DMS114 treated with DMSO at 0.1 percent for 48 hours (cell line): ENCODE data around the gene KIF20B.

ENCODE experiments used
- DNase-seq: peaks from one replicate; lab custom pipeline; 2025; ENCODE audit not compliant: unreplicated experiment; lab: John Stamatoyannopoulos, UW

The KIF20B gene, protein sequence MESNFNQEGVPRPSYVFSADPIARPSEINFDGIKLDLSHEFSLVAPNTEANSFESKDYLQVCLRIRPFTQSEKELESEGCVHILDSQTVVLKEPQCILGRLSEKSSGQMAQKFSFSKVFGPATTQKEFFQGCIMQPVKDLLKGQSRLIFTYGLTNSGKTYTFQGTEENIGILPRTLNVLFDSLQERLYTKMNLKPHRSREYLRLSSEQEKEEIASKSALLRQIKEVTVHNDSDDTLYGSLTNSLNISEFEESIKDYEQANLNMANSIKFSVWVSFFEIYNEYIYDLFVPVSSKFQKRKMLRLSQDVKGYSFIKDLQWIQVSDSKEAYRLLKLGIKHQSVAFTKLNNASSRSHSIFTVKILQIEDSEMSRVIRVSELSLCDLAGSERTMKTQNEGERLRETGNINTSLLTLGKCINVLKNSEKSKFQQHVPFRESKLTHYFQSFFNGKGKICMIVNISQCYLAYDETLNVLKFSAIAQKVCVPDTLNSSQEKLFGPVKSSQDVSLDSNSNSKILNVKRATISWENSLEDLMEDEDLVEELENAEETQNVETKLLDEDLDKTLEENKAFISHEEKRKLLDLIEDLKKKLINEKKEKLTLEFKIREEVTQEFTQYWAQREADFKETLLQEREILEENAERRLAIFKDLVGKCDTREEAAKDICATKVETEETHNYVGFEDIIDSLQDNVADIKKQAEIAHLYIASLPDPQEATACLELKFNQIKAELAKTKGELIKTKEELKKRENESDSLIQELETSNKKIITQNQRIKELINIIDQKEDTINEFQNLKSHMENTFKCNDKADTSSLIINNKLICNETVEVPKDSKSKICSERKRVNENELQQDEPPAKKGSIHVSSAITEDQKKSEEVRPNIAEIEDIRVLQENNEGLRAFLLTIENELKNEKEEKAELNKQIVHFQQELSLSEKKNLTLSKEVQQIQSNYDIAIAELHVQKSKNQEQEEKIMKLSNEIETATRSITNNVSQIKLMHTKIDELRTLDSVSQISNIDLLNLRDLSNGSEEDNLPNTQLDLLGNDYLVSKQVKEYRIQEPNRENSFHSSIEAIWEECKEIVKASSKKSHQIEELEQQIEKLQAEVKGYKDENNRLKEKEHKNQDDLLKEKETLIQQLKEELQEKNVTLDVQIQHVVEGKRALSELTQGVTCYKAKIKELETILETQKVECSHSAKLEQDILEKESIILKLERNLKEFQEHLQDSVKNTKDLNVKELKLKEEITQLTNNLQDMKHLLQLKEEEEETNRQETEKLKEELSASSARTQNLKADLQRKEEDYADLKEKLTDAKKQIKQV (N-terminal part only)

DNA sequence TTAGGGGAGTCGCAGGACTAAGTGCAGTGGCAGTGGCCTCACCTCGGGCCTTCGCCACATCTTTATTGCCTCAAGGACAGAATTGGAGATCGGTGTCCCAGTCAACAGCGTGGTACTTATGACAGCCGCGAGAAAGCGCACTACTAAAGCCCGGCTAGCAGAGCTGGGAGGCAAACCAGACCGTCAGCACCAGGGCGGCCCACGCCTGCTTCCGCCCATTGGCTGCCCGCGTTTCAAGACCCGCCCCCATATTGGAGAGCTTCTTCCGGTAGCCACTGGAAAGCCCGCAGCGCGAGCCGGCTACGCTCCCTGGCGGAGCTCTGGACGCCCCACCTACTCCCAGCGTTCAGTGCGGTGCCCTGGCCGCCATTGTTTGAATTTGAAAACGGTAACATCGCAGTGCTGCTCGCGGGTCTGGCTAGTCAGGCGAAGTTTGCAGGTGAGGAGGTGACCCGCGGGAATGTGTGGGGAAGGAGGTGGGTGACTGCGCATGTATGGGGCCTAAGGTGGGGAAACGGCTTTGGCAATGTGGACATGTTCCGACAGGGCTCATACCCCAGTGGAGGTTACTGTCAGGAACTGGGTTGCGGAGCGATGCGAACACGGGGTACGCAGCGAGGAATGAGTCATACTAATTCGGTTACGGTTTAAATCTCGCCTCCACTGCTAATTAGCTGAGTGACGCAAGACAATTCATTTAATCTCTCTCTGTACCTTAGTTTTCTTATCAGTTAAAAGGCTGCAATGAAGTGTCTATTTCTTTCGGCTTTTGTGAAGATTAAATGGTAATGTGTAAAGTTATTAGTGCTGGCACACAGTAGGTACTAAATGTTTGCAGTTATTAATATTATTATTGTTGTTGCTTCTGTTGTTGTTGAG, at the start of gene KIF20B:
Gene KIF20B (plus strand): TSS at position 349 of the 879 bp plus-strand sequence. CDS start 3,705 bp downstream, outside the sequence.
- peak; percentile 98 for DNase-seq

DNA sequence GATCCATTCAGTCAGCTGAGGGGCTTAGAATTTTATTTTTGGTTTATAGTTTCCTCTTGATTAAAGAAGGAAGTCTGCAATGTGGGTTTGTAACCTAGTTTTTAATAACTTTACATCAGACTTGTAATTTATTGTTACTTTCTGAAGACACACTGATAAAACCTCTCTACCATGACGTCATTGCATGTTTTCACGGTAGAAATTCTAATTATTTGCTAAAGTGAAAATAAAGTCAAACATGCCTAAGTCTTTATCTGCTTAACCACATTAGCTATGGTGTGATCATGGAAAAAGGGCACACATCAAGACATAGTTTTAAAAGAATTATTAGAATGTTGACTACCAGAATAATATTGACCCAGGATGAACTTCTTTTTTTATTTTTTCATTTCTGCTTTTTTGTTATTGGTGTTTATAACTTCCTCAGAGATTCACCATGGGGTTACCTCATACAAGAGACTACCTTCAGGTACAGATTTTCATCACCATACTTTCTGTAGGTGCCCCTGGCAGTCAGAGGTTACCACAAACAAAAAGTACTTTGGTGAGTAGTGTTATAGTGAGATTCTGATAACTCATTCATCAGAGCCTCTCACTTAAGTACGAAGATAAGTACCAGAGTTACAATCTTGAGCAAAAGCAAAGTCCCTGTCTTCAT, 49.3 kb upstream of the KIF20B start:
- DNase-seq = no peak

DNA sequence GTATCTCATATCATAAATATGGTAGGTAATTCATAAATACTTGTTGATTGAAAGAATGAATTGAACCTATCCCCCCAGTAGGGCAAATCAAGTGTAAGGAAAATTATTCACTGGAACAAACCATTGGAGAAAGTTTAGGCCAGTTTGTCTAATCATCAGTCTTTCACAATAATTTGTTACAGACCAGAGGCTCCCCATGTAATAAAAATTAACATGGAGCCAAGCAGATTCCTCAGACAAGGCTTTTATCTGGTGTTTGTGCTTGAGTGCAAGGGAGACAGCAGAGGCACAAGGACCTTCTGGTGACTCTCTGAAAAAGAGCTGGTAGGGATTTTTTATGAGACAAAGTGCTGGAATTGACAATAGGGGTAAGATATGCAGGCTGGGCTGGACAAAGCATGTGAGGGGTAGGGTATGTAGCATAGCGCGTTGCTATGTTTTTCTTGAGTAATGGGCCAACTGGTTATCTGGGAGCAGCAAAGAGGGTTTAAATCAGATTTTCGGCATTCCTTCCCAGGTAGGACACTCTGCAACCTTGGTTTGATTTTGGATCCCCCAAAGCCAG, 48.5 kb upstream of the KIF20B start:
- DNase-seq = no peak

DNA sequence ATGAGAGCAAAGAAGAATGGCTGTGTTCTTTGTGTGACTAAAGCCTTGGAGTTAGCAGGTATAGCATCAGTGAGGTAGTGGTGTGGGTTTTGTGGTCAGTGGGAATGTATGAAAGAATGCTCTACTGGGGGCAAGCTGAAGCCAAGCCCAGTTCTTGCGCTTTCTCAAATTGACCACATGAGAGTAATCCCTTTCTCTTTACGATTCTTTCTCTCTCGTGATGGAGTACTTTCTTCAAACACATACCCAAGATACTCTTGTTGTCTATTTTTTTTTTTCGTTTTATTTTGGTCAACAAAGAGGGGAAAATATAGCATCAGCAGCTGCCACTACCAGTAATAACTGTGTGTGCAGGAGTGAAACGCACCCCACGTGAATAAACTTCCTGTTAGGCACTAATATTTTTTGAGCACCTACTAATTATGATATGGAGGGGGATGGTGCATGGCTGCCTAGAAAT, 48.0 kb upstream of the KIF20B start:
- no peak for DNase-seq

DNA sequence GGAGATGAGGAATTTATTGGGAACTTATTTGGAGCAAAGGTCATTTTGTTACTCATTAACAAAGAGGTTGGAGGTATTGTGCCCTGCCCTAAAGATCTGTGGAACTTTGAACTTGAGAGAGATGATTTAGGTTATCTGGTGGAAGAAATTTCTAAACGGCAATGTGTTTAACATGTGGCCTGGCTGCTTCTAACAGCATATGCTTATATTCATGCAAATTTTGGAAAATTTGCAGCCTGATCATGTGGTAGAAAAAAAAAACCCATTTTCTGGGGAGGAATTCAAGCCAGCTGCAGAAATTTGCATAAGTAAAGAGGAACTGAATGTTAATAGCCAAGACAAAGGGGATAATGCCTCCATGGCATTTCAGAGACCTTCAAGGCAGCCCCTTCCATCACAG, 45.7 kb upstream of the KIF20B start:
- no peak for DNase-seq

DNA sequence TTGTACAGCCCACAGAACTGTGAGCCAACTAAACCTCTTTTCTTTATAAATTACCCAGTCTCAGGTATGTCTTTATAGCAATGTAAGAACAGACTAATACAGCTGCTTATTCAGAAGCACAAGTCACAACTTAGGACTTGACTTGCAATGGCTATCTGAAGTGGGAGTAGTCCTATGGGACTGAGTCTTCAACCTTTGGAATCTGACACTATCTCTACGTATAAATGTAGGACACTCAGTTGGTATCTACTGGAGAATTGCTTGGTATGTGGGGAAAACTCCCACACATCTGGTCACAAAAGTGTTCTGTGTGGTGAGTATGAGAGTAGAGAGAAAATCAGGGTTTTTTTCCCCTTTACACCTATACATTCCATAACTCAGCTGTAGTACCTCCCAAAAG, 44.1 kb upstream of the KIF20B start:
- DNase-seq = no peak

DNA sequence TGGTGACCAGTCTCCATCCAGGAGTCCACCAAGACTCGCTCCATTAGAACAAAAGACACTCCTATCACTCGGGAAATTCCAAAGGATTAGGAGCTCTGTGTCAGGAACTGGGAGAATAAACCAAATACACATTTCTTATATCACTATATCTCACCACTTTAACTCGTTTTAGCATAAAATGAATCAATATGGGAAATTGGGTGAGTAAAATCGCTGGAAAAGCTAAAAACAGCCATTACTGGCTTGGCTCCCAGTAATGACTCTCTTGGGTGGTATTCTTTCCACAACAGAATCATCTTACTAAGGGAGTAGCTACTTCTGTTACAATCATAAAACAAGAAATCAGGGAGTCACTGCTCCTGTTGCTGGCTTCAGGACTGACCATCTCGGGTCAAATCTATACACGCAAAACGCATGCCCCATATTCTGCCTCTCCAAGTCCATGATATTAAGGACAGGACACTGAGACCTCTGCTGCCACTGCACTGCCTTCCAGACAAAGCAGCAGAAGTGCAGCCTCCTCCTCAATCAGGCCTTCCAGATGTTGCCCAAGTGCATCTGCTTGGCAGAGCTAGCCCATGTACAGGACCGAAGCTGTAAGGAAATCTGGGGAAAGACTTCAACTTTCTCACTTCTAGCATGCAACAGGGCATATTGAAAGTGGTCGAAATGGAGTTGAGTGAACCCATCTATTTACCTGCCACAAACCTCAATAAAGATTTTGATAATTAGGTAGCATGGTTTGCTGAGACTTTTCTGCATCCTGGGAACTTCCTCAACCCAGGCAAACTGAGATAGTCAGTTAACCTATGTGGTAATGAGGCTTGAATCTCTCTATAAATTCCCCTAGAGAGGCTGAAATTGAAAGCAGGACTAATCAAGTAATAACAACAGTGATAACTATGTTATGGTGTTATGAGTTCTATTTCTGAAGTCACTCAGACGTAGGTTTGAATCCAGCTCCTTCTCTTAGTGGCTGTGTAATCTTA, 42.0 kb upstream of the KIF20B start:
- no peak for DNase-seq

DNA sequence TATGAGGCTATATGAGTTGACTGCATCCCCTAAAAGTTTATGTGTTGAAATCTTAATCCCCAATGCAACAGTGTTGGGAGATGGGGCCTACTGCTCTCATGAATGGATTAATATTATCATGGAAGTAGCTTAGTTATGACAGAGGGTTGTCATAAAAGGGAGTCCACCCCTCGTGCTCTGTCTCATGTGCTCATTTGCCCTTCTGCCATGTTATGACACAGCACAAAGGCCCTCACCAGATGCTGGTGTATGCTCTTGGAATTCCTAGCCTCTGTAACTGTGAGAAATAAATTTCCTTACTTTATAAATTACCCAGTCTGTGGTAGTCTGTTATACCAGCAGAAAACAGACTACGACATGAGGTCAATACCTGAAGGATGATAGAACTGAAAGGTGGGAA, 38.8 kb upstream of the KIF20B start:
- DNase-seq = no peak

DNA sequence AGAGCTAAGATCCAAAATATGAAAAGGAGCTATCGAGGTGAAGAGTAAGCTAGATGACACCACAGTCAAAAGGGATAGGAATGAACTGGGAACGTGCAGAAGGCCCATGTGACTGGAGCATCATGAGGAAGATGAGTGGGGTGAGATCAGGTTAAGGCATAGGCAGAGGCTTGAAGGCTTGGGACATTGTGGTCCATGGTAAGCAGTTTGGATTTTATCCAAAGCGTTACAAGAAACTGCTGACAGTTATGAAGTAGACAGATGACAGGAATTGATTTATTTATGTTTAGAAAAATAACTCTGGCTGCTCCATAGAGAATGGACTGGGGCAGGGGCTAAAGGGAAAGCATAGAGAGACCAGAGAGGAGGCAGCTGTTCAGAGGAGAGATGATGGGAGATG, 38.2 kb upstream of the KIF20B start:
- no peak for DNase-seq

DNA sequence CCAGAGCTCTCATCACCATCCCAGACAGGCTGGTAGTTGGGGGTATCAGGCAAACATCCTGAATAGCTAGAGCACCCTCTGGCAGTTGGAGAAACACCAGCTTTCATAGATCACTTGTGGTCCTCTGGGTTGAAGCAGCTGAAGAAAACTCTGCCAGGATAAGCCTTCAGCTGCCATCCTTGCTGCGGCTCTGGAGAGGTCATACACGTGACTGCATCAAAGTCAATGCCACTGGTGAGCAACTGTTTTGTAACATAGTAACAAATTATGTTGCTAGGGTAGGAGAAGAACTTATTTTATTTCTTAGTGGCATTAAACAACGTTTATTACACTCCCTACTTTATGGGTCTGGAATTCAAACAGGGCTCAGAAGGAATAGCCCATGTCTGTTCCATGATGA, 37.2 kb upstream of the KIF20B start:
- no peak for DNase-seq

DNA sequence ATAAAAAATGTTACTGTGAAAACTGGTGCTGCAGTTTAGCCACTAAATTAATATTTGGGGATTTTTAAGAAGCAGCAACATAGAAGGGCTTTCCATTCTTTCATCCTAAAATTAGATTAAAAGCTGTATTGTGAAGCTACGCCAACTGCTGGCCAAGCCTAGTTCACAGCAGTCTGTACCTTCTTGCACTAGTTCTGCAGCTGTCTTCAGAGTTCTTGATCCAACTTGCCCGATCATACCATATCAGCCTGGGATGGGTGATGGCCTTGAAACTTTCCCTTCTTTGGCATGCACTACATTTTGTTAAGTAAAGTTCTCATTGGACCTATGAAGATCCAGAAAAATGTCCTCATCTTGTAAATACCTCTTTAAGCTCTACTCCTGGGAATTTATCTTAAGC, 36.1 kb upstream of the KIF20B start:
- DNase-seq = no peak

DNA sequence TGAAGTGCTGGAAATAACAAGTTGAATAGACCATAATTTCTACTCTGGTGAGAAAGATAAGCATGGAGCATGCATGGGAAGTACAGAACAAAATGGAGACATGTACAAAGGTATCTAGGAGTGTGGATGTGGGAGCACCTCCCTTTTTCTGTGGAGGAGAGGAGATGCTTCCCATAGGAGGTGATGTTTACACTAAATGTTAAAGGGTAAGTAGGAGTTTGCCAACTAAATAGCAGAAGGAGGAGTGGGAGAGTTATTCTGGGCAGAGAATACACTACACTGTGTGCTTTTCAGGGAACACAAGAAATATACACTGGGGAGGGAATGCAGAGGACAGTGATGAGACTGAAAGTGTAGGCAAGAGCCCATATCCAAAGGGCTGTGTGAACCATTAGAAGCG, 35.3 kb upstream of the KIF20B start:
- no peak for DNase-seq

DNA sequence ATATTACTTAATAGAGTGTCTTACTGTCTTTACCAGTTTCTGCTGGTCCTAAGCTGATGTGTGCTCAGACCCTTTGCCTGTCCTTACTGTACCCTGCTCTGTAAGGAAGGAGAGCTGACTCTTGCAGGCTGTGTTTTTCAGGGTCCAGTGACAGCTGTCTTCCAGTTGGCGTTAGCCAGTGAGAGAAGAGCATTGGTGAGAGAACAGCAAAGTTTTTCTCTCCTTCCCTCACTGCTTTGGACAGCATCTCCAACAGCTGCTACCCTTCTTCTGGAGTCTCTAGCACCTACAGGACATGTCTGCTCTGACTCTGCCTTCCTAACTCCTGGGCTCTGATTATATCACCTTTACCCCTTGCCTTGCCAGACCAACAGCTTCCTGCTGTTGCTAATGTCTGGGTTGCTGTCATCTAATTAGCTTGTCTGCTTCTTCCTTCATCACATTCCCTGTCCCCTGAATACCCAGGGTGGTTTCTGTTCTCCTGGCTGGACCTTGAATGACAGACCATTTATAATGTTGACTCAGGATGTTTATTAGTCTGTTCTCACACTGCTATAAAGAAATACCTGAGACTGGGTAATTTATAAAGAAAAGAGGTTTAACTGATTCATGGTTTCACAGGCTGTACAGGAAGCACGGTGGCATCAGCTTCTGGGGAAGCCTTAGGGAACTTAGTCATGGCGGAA, 32.9 kb upstream of the KIF20B start:
- DNase-seq = no peak

DNA sequence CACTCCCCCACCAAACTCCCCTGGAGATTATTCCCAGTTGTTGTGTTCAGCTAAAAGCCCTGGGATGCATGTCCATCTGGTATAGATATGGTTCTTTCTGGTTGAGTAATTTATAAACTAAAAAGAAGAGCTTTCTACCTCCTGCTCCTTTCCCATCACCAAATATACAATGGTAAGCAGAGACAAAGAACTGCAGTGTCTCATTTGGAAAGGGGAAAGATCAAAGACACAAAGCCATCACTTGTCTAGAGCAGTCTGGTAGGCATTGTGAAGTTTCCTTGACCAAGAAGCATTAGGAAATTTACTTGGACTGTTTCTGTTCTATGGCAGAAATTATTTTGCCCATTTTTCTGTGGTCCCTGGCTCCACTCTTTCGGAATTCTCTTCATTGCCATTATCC, 31.4 kb upstream of the KIF20B start:
- no peak for DNase-seq

DNA sequence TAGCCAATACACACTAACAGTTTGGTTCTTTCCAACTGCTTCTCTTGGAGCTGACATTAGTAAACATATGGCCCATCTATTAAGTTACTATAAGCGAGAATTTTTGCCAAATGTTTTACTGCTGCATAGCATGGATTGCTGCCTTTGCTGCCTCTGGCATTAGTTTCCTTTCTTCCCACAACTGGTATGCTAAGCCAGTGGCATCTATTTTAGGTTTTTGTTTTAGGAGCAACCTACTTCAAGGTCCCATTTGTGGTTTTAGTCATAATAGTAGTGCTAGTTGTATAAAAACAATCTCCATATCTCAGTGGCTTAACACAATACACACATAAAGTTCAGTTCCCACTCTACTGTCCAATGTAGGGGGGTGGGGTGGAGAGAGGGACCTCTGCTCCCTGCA, 30.5 kb upstream of the KIF20B start:
- no peak for DNase-seq

DNA sequence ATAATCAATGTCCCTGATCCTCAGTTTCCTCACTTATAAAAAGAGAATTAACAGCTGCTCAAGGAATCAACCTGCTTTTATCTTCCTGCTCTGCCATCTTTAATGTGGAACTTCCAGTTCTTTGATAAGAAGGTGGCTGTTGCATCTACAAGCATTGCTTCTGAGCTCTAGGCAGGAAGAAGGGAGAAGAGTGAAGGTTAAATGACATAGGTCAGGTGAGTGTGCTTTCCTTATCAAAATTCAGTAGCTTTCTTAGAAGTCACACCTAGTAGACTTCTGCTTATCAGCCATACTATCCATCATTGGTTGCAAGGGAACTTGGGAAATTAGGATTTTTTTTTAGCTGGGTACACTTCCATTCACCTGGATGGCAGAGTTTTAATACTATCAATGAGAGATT, 24.0 kb upstream of the KIF20B start:
- no peak for DNase-seq

DNA sequence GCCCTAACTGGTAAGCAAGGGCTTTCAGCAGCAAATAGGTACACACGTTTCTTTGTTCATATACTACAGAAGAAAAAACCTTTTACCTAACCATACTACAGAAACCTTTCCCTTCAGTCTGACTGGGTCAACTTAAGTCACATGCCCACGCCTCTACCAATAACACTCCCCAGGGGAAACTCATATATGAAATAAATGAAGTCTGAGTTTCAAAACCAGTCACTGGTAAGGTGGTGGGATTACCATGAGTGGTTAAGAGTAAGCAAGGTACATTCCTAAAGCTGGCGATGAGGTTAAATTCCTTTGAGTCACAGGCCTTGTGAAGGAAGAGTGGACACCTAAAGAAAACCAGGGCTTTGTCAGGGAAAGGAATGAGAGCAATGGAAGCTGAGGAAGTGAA, 21.4 kb upstream of the KIF20B start:
- no peak for DNase-seq

DNA sequence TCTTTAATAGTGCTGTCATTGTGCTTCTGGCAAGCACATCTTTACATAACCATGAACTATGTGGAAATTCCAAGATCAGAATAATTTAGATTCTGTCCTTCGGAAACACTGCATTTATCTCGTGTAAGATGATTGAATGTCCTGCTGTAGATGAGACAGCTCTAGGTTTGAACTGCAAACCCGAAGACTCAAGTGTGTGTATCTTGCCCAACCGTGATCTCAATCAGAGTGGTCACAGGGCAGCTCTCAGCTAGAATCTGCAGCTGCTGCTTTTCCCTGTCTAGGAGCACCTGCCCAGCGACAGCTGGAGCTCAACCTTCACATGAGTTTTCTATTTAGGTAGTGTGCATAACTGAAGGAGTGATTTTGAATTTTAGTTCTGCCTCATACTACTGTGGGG, 17.5 kb upstream of the KIF20B start:
- no peak for DNase-seq
